Ascending aorta (tissue), 2 donors: Measurements from ENCODE around the gene ARHGEF10L. TPM values are rescaled to one million over a fixed set of nuclear protein-coding genes. Genes with fewer than 3 reads are reported as not detected.

Experiments used
- DNase-seq, 2 donors: peaks; one replicate each; pipeline ENCODE4 v3.0.0-alpha.2; 2019; ENCODE audit warnings: low spot score in 2 of 2
- H3K27ac ChIP-seq, 2 donors: fragments of 200-600 bp; sonication (generic); one replicate each; pipeline ENCODE4 v1.5.1; 2016 to 2017; ENCODE audit warnings: mild to moderate bottlenecking in 1 of 2
- H3K27me3 ChIP-seq: fragments of 200-600 bp; sonication (generic); one replicate; pipeline ENCODE4 v1.5.1; 2017
- H3K36me3 ChIP-seq, 2 donors: fragments of 200-600 bp; sonication (generic); one replicate each; pipeline ENCODE4 v1.5.1; 2016
- H3K4me1 ChIP-seq, 2 donors: fragments of 200-600 bp; sonication (generic); one replicate each; pipeline ENCODE4 v1.5.1; 2016 to 2017; ENCODE audit warnings: mild to moderate bottlenecking in 1 of 2
- H3K4me3 ChIP-seq, 2 donors: fragments of 200-600 bp; sonication (generic); one replicate each; pipeline ENCODE4 v1.5.1; 2016 to 2017; ENCODE audit warnings: mild to moderate bottlenecking in 1 of 2
- H3K9me3 ChIP-seq, 2 donors: fragments of 200-600 bp; sonication (generic); one replicate each; pipeline ENCODE4 v1.5.1; 2016
- CTCF ChIP-seq, 3 experiments: fragments of 200-600 bp in 2 of 3; fragments of 450-650 bp in 1 of 3; sonication (generic) in 2 of 3; IDR thresholded peaks; one replicate each; pipeline ENCODE4 v1.5.1; 2016 to 2019; ENCODE audit warnings: antibody characterized with exemption in 3 of 3, mild to moderate bottlenecking in 1 of 3, moderate library complexity in 1 of 3
- intact Hi-C: fragments of 100-400 bp; cut with DNase I; formaldehyde crosslinking; loops from one replicate; pipeline ENCODE4 v1.15.1; 2023
- total RNA-seq: library from RNA; depleted of rRNA; stranded (reverse); fragments of >200 nt; gene quantifications from one replicate; pipeline ENCODE4 v1.1.0, GENCODE V29; 2016

The ARHGEF10L gene
- total RNA-seq, 1 donor from 2014 or later = 177 TPM

- no peak for DNase-seq
- H3K4me1 ChIP-seq = peaks cover 34 to 56% of the 10 kb centered on the region in 2 donors
- no peak overlapping the region for H3K4me3 ChIP-seq
- intact Hi-C loops = no loop called here
- H3K36me3 ChIP-seq = peaks cover 30 to 54% of the 10 kb centered on the region in 2 donors
- H3K27ac ChIP-seq = peak overlapping the region; percentile 91 to 97
- TF ChIP-seq CTCF (IDR thresholded peaks at IDR 0.05) = no peak
- H3K27me3 ChIP-seq = no peaks in the 10 kb centered on the region
- no peaks in the 10 kb centered on the region for H3K9me3 ChIP-seq
Measured at GRCh38 chr1:17616731-17617279, 77.3 kb downstream of the ARHGEF10L start.

GRCh38 chr1:17617787-17618557, 78.5 kb downstream of the ARHGEF10L start:
- H3K4me3 ChIP-seq = peak overlapping the region; percentile 50 to 68
- H3K4me1 ChIP-seq = peaks cover 35 to 62% of the 10 kb centered on the region in 2 donors
- no peaks in the 10 kb centered on the region for H3K27me3 ChIP-seq
- H3K36me3 ChIP-seq = peaks cover 35 to 54% of the 10 kb centered on the region in 2 donors
- TF ChIP-seq CTCF (IDR thresholded peaks at IDR 0.05) = peak in 1 of 3 experiments; percentile 27
- DNase-seq = peak; percentile 71 to 94
- intact Hi-C loops = loop anchor here (2.0 kb wide), 2 partner anchors 15 to 29 kb away; no protein-coding TSS in a partner anchor
- H3K9me3 ChIP-seq = no peaks in the 10 kb centered on the region
- H3K27ac ChIP-seq = peak overlapping the region; percentile 91 to 97

GRCh38 chr1:17618558-17619247, 79.2 kb downstream of the ARHGEF10L start:
- peak overlapping the region; percentile 50 to 68 for H3K4me3 ChIP-seq
- no peaks in the 10 kb centered on the region for H3K9me3 ChIP-seq
- intact Hi-C loops = loop anchor here (2.0 kb wide), 2 partner anchors 14 to 30 kb away; no protein-coding TSS in a partner anchor
- H3K36me3 ChIP-seq = peaks cover 37 to 54% of the 10 kb centered on the region in 2 donors
- peak overlapping the region; percentile 91 to 97 for H3K27ac ChIP-seq
- DNase-seq = peak in 1 of 2 donors; percentile 82
- peaks cover 42 to 68% of the 10 kb centered on the region in 2 donors for H3K4me1 ChIP-seq
- TF ChIP-seq CTCF (IDR thresholded peaks at IDR 0.05) = no peak
- H3K27me3 ChIP-seq = no peaks in the 10 kb centered on the region

GRCh38 chr1:17620448-17620847, 81.0 kb downstream of the ARHGEF10L start:
- no peak for TF ChIP-seq CTCF (IDR thresholded peaks at IDR 0.05)
- Histone ChIP-seq H3K4me1 (peaks cover 48 to 83% of the 10 kb centered on the region in 2 donors), H3K27ac (peak overlapping the region; percentile 91 to 97), H3K9me3 (no peaks in the 10 kb centered on the region), H3K27me3 (no peaks in the 10 kb centered on the region), H3K4me3 (peak overlapping the region; percentile 1 to 68), H3K36me3 (peaks cover 41 to 56% of the 10 kb centered on the region in 2 donors)
- no peak for DNase-seq
- intact Hi-C loops = no loop called here

- Histone ChIP-seq H3K27ac (peak overlapping the region; percentile 91 to 97), H3K36me3 (peaks cover 49 to 56% of the 10 kb centered on the region in 2 donors), H3K27me3 (no peaks in the 10 kb centered on the region), H3K4me1 (peaks cover 43 to 83% of the 10 kb centered on the region in 2 donors), H3K9me3 (no peaks in the 10 kb centered on the region), H3K4me3 (no peak overlapping the region)
- intact Hi-C loops = no loop called here
- no peak for DNase-seq
- no peak for TF ChIP-seq CTCF (IDR thresholded peaks at IDR 0.05)
Measured at GRCh38 chr1:17621691-17622090, 82.2 kb downstream of the ARHGEF10L start.
